ENCODE results near the gene UQCRC2.

UQCRC2 gene

DNA sequence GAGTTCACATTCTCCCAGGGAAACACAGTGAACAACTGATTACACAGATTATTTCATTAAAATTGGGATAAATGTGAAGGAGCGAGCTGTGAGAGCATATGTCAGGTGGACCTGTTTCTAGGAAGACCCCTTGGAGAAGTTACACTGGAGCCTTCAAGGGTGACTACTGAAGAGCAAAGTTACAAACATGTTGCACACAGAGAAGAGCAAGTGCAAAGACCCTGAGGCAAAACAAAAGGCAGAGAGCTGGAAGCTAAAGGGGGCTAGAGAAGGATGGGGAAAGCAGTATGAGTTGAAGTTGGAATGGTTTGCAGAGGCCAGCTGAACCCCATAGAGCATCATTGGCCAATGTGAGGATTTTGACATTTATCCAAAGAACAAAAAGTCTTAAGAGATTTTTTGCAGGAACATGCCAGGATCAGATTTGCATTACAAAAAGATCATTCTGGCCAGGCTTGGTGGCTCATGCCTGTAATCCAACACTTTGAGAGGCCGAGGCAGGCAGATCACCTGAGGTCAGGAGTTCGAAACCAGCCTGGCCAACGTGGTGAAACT, 33.6 kb downstream of the UQCRC2 start:
- Histone ChIP-seq H3K9me3 (ENCODE audit: severe bottlenecking) (no peaks in the 10 kb centered on the region), H3K4me3 (ENCODE audit: low read depth, low read length) (no peak overlapping the region), H3K27ac (no peak overlapping the region), H3K36me3 (peaks cover 37% of the 10 kb centered on the region), H3K27me3 (ENCODE audit: insufficient read depth, low read depth, severe bottlenecking) (no peaks in the 10 kb centered on the region)
- TF ChIP-seq, protein P1, sequence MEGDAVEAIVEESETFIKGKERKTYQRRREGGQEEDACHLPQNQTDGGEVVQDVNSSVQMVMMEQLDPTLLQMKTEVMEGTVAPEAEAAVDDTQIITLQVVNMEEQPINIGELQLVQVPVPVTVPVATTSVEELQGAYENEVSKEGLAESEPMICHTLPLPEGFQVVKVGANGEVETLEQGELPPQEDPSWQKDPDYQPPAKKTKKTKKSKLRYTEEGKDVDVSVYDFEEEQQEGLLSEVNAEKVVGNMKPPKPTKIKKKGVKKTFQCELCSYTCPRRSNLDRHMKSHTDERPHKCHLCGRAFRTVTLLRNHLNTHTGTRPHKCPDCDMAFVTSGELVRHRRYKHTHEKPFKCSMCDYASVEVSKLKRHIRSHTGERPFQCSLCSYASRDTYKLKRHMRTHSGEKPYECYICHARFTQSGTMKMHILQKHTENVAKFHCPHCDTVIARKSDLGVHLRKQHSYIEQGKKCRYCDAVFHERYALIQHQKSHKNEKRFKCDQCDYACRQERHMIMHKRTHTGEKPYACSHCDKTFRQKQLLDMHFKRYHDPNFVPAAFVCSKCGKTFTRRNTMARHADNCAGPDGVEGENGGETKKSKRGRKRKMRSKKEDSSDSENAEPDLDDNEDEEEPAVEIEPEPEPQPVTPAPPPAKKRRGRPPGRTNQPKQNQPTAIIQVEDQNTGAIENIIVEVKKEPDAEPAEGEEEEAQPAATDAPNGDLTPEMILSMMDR (IDR thresholded peaks at IDR 0.05; ENCODE audit: low read depth, low read length), result no peak
- no peak for DNase-seq

DNA sequence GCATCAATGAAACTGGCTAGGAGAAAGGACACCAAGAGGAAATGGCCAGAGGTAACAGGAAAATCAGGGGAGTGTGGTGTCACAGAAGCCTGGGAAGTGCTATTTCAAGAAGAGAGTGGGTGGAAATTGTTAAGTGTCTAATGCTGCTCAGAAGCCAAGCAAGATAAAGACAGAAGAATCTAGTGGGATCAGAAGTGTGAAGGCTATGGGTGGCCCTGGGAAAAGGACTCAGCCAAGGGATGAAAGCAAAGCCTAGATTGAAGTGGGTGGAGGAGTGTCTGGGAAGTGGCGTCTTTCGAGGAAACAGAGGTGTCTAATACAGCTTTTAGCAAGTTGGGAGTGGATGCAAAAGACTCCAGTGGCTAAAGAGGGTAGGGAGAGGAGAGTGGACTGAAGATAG, 34.3 kb downstream of the UQCRC2 start:
- no peak overlapping the region for H3K4me3 ChIP-seq (ENCODE audit: low read depth, low read length)
- no peak overlapping the region for H3K27ac ChIP-seq
- peaks cover 30% of the 10 kb centered on the region for H3K36me3 ChIP-seq
- no peak for DNase-seq
- H3K27me3 ChIP-seq (ENCODE audit: insufficient read depth, low read depth, severe bottlenecking), result no peaks in the 10 kb centered on the region
- no peaks in the 10 kb centered on the region for H3K9me3 ChIP-seq (ENCODE audit: severe bottlenecking)
- TF ChIP-seq, protein P1 (IDR thresholded peaks at IDR 0.05; ENCODE audit: low read depth, low read length), result no peak

DNA sequence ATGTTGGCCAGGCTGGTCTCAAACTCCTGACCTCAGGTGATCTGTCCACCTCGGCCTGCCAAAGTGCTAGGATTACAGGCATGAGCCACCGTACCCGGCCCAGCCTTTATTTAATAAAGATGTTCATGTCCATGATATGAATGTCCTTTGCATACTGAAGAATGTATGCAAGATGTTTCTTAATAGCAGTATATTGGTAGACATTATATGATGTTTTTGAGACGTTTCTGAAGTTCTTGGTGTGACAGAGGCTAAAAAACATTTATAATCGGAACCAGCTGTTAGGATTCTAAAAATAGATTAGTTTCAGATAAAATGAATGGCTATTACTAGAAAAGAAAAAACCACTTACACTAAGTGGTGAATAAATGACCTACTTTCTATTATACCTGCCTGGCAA, 36.0 kb downstream of the UQCRC2 start:
- DNase-seq, result no peak
- no peaks in the 10 kb centered on the region for H3K27me3 ChIP-seq (ENCODE audit: insufficient read depth, low read depth, severe bottlenecking)
- H3K27ac ChIP-seq, result no peak overlapping the region
- no peaks in the 10 kb centered on the region for H3K9me3 ChIP-seq (ENCODE audit: severe bottlenecking)
- H3K36me3 ChIP-seq, result peaks cover 13% of the 10 kb centered on the region
- TF ChIP-seq, protein P1 (IDR thresholded peaks at IDR 0.05; ENCODE audit: low read depth, low read length), result no peak
- H3K4me3 ChIP-seq (ENCODE audit: low read depth, low read length), result no peak overlapping the region

DNA sequence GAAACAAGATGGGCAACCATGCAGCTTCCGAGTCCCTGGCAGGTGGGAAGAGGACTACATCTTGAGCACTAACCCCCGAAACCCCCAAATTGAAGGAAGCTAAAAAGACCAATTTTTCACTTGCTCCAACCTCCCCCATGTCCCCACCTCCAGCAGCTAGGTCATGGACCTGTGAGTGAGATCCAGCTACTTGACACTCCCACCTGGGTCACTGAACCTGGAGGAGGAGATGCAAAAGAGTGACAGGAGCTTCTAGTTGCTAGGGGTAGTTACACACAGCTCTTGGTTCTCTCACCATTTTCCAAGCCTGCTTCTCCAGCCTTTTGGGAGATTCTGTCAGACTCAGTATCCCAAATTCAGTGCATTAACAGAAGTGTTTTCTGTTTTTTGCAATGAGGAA, 36.6 kb downstream of the UQCRC2 start:
- Histone ChIP-seq H3K27me3 (ENCODE audit: insufficient read depth, low read depth, severe bottlenecking) (no peaks in the 10 kb centered on the region), H3K27ac (no peak overlapping the region), H3K36me3 (peaks cover 7% of the 10 kb centered on the region), H3K4me3 (ENCODE audit: low read depth, low read length) (no peak overlapping the region), H3K9me3 (ENCODE audit: severe bottlenecking) (no peaks in the 10 kb centered on the region)
- TF ChIP-seq, protein P1 (IDR thresholded peaks at IDR 0.05; ENCODE audit: low read depth, low read length), result no peak
- no peak for DNase-seq

DNA sequence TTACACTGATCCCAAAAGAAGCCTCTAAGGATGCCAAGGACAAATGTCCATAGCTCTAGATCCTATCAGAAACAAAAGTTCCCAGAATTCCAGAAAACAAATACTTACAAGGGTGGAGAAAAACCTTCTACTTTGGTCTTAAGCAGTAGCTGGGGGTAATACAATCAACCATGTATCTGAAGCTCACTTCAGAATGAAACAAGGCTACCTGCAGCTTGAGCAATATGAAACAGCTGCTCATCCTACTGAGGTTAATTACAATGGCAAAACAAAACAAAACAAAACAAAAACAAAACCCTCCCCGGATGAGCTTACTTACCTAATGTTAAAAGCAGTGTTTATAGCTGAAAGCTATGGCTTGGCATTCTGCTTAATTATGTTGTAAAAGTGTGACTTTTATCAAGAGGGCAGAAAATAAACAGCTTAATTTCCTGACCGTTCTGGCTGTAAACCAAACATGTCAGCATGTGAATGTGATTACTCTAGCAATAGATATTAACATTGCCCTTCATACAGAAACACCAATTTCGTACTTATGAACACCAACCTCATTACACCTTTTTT, 37.3 kb downstream of the UQCRC2 start:
- H3K9me3 ChIP-seq (ENCODE audit: severe bottlenecking), result no peaks in the 10 kb centered on the region

More for the DNA sequence above, 37.3 kb downstream of the UQCRC2 start:
- Histone ChIP-seq H3K36me3 (0 out of 2 replicates have a peak, but pooled peaks cover 4% of the 10 kb centered on the region), H3K4me3 (ENCODE audit: low read depth, low read length) (no peak overlapping the region), H3K27ac (no peak overlapping the region), H3K27me3 (ENCODE audit: insufficient read depth, low read depth, severe bottlenecking) (no peaks in the 10 kb centered on the region)
- DNase-seq, result no peak
- TF ChIP-seq, protein P1 (IDR thresholded peaks at IDR 0.05; ENCODE audit: low read depth, low read length), result no peak

Data from WERI-Rb-1 (cell line).